DOHH2 (cell line): ENCODE results near the gene STARD13.

Source experiments
- H3F3A ChIP-seq: fragments of 200-600 bp; sonication (generic), shearing (Covaris generic); 2 replicates; pipeline ENCODE4 v1.6.0; 2016; ENCODE audit warnings: antibody characterized with exemption, mild to moderate bottlenecking; ENCODE audit not compliant: control insufficient read depth, insufficient read depth
- H3K27ac ChIP-seq: fragments of 200-600 bp; sonication (generic); 2 replicates; pipeline ENCODE4 v1.5.1; 2014; ENCODE audit warnings: low read depth, mild to moderate bottlenecking, low read length, moderate library complexity
- H3K27me3 ChIP-seq: fragments of 200-600 bp; sonication (generic); 2 replicates; pipeline ENCODE4 v1.6.1; 2014; ENCODE audit warnings: mild to moderate bottlenecking, low read length, mixed read lengths; ENCODE audit not compliant: control insufficient read depth
- H3K36me3 ChIP-seq: fragments of 200-600 bp; sonication (generic); 2 replicates; pipeline ENCODE4 v1.6.1; 2014; ENCODE audit warnings: mild to moderate bottlenecking, low read length, moderate library complexity, mixed read lengths; ENCODE audit not compliant: control insufficient read depth
- H3K4me1 ChIP-seq: fragments of 200-600 bp; sonication (generic); 2 replicates; pipeline ENCODE4 v1.6.1; 2014; ENCODE audit warnings: mild to moderate bottlenecking, low read length, mixed read lengths; ENCODE audit not compliant: control insufficient read depth
- H3K4me2 ChIP-seq: fragments of 200-600 bp; sonication (generic); 2 replicates; pipeline ENCODE4 v1.6.0; 2014; ENCODE audit warnings: mild to moderate bottlenecking, low read length, moderate library complexity
- H3K4me3 ChIP-seq: fragments of 200-600 bp; sonication (generic); 2 replicates; pipeline ENCODE4 v1.5.1; 2014; ENCODE audit warnings: mild to moderate bottlenecking, low read length, mixed read lengths
- H3K79me2 ChIP-seq: fragments of 200-600 bp; sonication (generic); 2 replicates; pipeline ENCODE4 v1.6.1; 2014; ENCODE audit warnings: mild to moderate bottlenecking, low read length, mixed read lengths; ENCODE audit not compliant: control insufficient read depth
- H3K9me2 ChIP-seq: fragments of 200-600 bp; sonication (generic); replicated peaks from 2 replicates; pipeline ENCODE4 v1.6.1; 2014; ENCODE audit warnings: mild to moderate bottlenecking, low read length, mixed read lengths; ENCODE audit not compliant: control insufficient read depth
- H3K9me3 ChIP-seq: fragments of 200-600 bp; sonication (generic); 2 replicates; pipeline ENCODE4 v1.6.1; 2014; ENCODE audit warnings: antibody characterized with exemption, low read length, mixed read lengths; ENCODE audit not compliant: control insufficient read depth, insufficient read depth
- H4K20me1 ChIP-seq: fragments of 200-600 bp; sonication (generic); 2 replicates; pipeline ENCODE4 v1.6.0; 2014; ENCODE audit warnings: low read depth, mild to moderate bottlenecking, antibody characterized with exemption, low read length, moderate library complexity; ENCODE audit not compliant: control insufficient read depth, insufficient read depth
- EZH2phosphoT487 ChIP-seq: fragments of 200-600 bp; sonication (generic); IDR thresholded peaks from 2 replicates; pipeline ENCODE4 v1.6.1; 2017; ENCODE audit warnings: borderline replicate concordance, mild to moderate bottlenecking, antibody characterized with exemption, low read length, moderate library complexity, mixed read lengths
- TF ChIP-seq, protein P1 (sequence below): fragments of 200-600 bp; sonication (generic); IDR thresholded peaks from one replicate; pipeline ENCODE4 v1.5.1; 2014; ENCODE audit warnings: antibody characterized with exemption, mild to moderate bottlenecking, low read depth, low read length; ENCODE audit not compliant: poor library complexity, severe bottlenecking

The STARD13 gene

DNA sequence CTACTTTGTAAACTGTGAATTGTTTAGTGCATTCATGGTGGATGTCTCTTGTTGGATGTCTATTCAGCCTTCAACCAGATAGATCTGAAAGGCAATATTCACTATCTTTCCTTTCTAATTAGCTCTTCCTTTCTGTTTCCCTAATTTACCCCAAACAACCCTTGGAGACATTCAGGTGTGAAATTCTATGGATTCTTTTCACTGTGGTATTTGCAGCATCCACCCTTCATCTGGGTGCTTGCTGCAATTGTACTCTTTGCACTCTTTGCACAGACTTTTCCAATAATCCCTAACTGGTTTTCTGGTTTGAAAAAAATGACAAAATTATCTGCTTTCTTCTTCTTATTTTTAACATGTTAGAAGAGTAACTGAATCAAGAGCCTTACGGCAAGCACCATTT lies 212.8 kb downstream of the STARD13 start:
- Histone ChIP-seq H3K27ac (no peak overlapping the region), H3K4me1 (no peaks in the 10 kb centered on the region)
- no peak for TF ChIP-seq EZH2phosphoT487
- TF ChIP-seq, protein P1, sequence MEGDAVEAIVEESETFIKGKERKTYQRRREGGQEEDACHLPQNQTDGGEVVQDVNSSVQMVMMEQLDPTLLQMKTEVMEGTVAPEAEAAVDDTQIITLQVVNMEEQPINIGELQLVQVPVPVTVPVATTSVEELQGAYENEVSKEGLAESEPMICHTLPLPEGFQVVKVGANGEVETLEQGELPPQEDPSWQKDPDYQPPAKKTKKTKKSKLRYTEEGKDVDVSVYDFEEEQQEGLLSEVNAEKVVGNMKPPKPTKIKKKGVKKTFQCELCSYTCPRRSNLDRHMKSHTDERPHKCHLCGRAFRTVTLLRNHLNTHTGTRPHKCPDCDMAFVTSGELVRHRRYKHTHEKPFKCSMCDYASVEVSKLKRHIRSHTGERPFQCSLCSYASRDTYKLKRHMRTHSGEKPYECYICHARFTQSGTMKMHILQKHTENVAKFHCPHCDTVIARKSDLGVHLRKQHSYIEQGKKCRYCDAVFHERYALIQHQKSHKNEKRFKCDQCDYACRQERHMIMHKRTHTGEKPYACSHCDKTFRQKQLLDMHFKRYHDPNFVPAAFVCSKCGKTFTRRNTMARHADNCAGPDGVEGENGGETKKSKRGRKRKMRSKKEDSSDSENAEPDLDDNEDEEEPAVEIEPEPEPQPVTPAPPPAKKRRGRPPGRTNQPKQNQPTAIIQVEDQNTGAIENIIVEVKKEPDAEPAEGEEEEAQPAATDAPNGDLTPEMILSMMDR = no peak

DNA sequence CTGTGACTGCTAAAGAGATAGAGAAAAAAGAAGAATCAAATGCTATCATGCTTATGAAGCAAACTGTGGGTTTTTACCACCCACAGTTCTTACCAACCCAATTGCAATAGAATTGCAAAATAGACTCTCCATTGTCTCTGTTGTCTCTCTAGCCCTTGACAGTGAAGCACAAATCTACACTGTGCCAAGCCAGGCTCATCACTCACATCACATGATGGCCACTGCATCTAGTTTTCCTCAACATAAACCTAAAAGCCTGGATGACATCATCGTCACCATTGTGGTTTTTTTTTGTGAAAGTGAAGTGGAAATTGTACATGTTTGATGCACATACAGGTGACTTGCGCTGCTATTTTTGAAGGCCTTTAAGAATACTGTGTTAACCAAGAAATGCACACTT lies 213.3 kb downstream of the STARD13 start:
- Histone ChIP-seq H3K27me3 (no peaks in the 10 kb centered on the region), H4K20me1 (no peaks in the 10 kb centered on the region), H3K4me2 (no peak overlapping the region), H3K36me3 (no peaks in the 10 kb centered on the region), H3K79me2 (no peaks in the 10 kb centered on the region), H3K4me1 (no peaks in the 10 kb centered on the region), H3K9me3 (no peaks in the 10 kb centered on the region), H3K4me3 (no peak overlapping the region), H3K27ac (no peak overlapping the region), H3F3A (no peaks in the 10 kb centered on the region), H3K9me2 (no peaks in the 10 kb centered on the region)
- TF ChIP-seq EZH2phosphoT487 = no peak
- TF ChIP-seq, protein P1 = no peak

More for the DNA sequence above, 212.8 kb downstream of the STARD13 start:
- Histone ChIP-seq H3F3A (no peaks in the 10 kb centered on the region), H3K9me2 (no peaks in the 10 kb centered on the region), H3K36me3 (no peaks in the 10 kb centered on the region), H3K27me3 (no peaks in the 10 kb centered on the region), H3K4me2 (no peak overlapping the region), H3K4me3 (no peak overlapping the region), H4K20me1 (no peaks in the 10 kb centered on the region), H3K9me3 (no peaks in the 10 kb centered on the region), H3K79me2 (no peaks in the 10 kb centered on the region)

DNA sequence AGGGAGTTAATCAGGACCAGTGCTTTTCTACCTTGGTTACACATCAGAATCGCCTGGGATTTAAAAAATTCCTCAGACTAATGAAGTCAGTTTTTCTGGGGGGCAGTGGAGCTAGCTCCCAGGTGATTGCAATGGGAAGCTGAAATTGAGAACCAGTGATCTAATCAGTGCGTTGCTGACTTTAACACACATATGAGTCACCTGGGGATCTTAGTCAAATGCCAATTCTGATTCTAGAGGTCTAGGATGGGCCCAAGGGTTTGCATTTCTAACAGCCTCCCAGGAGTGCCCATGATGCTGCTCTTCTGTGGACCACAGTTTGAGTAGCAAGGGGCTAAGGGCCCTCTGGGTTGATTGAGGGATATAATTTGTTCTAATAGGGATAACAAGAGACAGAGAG lies 214.8 kb downstream of the STARD13 start:
- H3K27ac ChIP-seq = no peak overlapping the region
- H3K27me3 ChIP-seq = no peaks in the 10 kb centered on the region
- TF ChIP-seq, protein P1 = no peak
- no peak for TF ChIP-seq EZH2phosphoT487
- H3K79me2 ChIP-seq = no peaks in the 10 kb centered on the region
- H3K9me2 ChIP-seq = no peaks in the 10 kb centered on the region
- H3K4me3 ChIP-seq = no peak overlapping the region
- H3K36me3 ChIP-seq = no peaks in the 10 kb centered on the region
- H3K4me2 ChIP-seq = no peak overlapping the region
- H3F3A ChIP-seq = no peaks in the 10 kb centered on the region
- no peaks in the 10 kb centered on the region for H4K20me1 ChIP-seq
- H3K9me3 ChIP-seq = no peaks in the 10 kb centered on the region
- H3K4me1 ChIP-seq = no peaks in the 10 kb centered on the region

DNA sequence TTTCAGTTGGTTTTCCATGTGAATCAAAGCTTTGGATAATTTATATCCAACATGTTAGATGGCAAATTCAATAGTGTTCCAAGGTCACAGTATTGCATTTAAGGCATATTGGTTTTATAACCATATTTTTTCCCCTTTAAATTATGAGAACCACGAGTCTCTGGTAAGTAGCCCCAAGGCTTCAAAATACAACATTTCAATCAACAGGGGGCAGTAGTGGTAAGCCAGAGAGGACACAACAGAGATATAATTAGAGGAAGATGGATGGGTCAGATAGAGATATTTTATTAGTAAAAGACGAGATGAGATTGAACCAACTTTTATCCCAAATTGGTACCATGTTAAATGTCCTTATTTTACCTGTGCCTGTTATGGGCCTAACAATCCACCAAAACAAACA lies 216.2 kb downstream of the STARD13 start:
- no peaks in the 10 kb centered on the region for H3F3A ChIP-seq
- TF ChIP-seq EZH2phosphoT487 = no peak
- TF ChIP-seq, protein P1 = peak; percentile 40
- H3K27ac ChIP-seq = no peak overlapping the region
- H3K36me3 ChIP-seq = no peaks in the 10 kb centered on the region
- H3K27me3 ChIP-seq = no peaks in the 10 kb centered on the region
- H3K4me3 ChIP-seq = no peak overlapping the region
- H3K4me1 ChIP-seq = no peaks in the 10 kb centered on the region
- no peaks in the 10 kb centered on the region for H3K9me3 ChIP-seq
- H3K9me2 ChIP-seq = no peaks in the 10 kb centered on the region
- no peaks in the 10 kb centered on the region for H3K79me2 ChIP-seq
- H3K4me2 ChIP-seq = no peak overlapping the region
- H4K20me1 ChIP-seq = no peaks in the 10 kb centered on the region
